ENCODE data around the gene PLEKHG5. TPM values are rescaled to one million over a fixed set of nuclear protein-coding genes. Genes with fewer than 3 reads are reported as not detected.

Gene PLEKHG5
- total RNA-seq, 2 experiments from 2014 or later, result 1.7 to 1.8 TPM

- no peak overlapping the region for H3K27ac Mint-ChIP-seq
- intact Hi-C loops (cut with micrococcal nuclease), result no loop called here
- no peaks in the 10 kb centered on the region for H3K36me3 Mint-ChIP-seq (ENCODE audit: low read depth)
- CTCF ChIA-PET, result interaction anchor here (0.6 kb wide), 1 partner anchor 302 kb away, joined by 4 read pairs; no protein-coding TSS in a partner anchor
- H3K9me3 Mint-ChIP-seq, result no peaks in the 10 kb centered on the region
- no peaks in the 10 kb centered on the region for H3K27me3 Mint-ChIP-seq (ENCODE audit: low read depth)
- H3K4me3 Mint-ChIP-seq, result no peak overlapping the region
- no peaks in the 10 kb centered on the region for H3K4me1 Mint-ChIP-seq (ENCODE audit: low read depth)
- no peak for DNase-seq
These were observed 17.3 kb upstream of the PLEKHG5 start for GRCh38 chr1:6508816-6509189.

GRCh38 chr1:6508154-6508815, 16.8 kb upstream of the PLEKHG5 start:
- no peaks in the 10 kb centered on the region for H3K4me1 Mint-ChIP-seq (ENCODE audit: low read depth)
- H3K9me3 Mint-ChIP-seq, result no peaks in the 10 kb centered on the region
- H3K27ac Mint-ChIP-seq, result no peak overlapping the region
- DNase-seq, result no peak
- CTCF ChIA-PET, result interaction anchor here (0.6 to 1.4 kb wide), 2 partner anchors 19 to 302 kb away, joined by 4 to 5 read pairs; no protein-coding TSS in a partner anchor
- intact Hi-C loops (cut with micrococcal nuclease), result no loop called here
- no peaks in the 10 kb centered on the region for H3K27me3 Mint-ChIP-seq (ENCODE audit: low read depth)
- no peaks in the 10 kb centered on the region for H3K36me3 Mint-ChIP-seq (ENCODE audit: low read depth)
- no peak overlapping the region for H3K4me3 Mint-ChIP-seq

GRCh38 chr1:6507461-6507911, 16.0 kb upstream of the PLEKHG5 start:
- intact Hi-C loops (cut with micrococcal nuclease), result no loop called here
- Mint-ChIP-seq H3K27me3 (ENCODE audit: low read depth) (no peaks in the 10 kb centered on the region), H3K4me3 (no peak overlapping the region), H3K4me1 (ENCODE audit: low read depth) (no peaks in the 10 kb centered on the region), H3K9me3 (no peaks in the 10 kb centered on the region), H3K27ac (no peak overlapping the region), H3K36me3 (ENCODE audit: low read depth) (no peaks in the 10 kb centered on the region)
- CTCF ChIA-PET, result interaction anchor here (1.4 kb wide), 2 partner anchors 18 to 21 kb away, joined by 3 to 5 read pairs; no protein-coding TSS in a partner anchor
- DNase-seq, result no peak

- H3K27ac Mint-ChIP-seq, result no peak overlapping the region
- H3K27me3 Mint-ChIP-seq (ENCODE audit: low read depth), result no peaks in the 10 kb centered on the region
- intact Hi-C loops (cut with micrococcal nuclease), result no loop called here
- CTCF ChIA-PET, result interaction anchor here (1.4 kb wide), 2 partner anchors 17 to 21 kb away, joined by 3 to 5 read pairs; no protein-coding TSS in a partner anchor
- no peaks in the 10 kb centered on the region for H3K4me1 Mint-ChIP-seq (ENCODE audit: low read depth)
- no peak for DNase-seq
- no peak overlapping the region for H3K4me3 Mint-ChIP-seq
- H3K36me3 Mint-ChIP-seq (ENCODE audit: low read depth), result no peaks in the 10 kb centered on the region
- H3K9me3 Mint-ChIP-seq, result no peaks in the 10 kb centered on the region
These were observed 15.6 kb upstream of the PLEKHG5 start for GRCh38 chr1:6507037-6507428.

GRCh38 chr1:6506210-6507036, 15.0 kb upstream of the PLEKHG5 start:
- Mint-ChIP-seq H3K27ac (no peak overlapping the region), H3K36me3 (ENCODE audit: low read depth) (no peaks in the 10 kb centered on the region), H3K27me3 (ENCODE audit: low read depth) (no peaks in the 10 kb centered on the region), H3K4me3 (no peak overlapping the region), H3K4me1 (ENCODE audit: low read depth) (no peaks in the 10 kb centered on the region), H3K9me3 (no peaks in the 10 kb centered on the region)
- intact Hi-C loops (cut with micrococcal nuclease), result no loop called here
- DNase-seq, result no peak
- CTCF ChIA-PET, result interaction anchor here (1.3 to 1.4 kb wide), 3 partner anchors 16 to 20 kb away, joined by 3 to 5 read pairs (median 3); no protein-coding TSS in a partner anchor

- no peak overlapping the region for H3K27ac Mint-ChIP-seq
- no peaks in the 10 kb centered on the region for H3K9me3 Mint-ChIP-seq
- CTCF ChIA-PET, result interaction anchor here (0.7 to 1.3 kb wide), 2 partner anchors 15 to 48 kb away, joined by 3 to 5 read pairs; no protein-coding TSS in a partner anchor
- no peaks in the 10 kb centered on the region for H3K27me3 Mint-ChIP-seq (ENCODE audit: low read depth)
- no peaks in the 10 kb centered on the region for H3K36me3 Mint-ChIP-seq (ENCODE audit: low read depth)
- no peaks in the 10 kb centered on the region for H3K4me1 Mint-ChIP-seq (ENCODE audit: low read depth)
- intact Hi-C loops (cut with micrococcal nuclease), result no loop called here
- no peak overlapping the region for H3K4me3 Mint-ChIP-seq
- DNase-seq, result no peak
These were observed 14.1 kb upstream of the PLEKHG5 start for GRCh38 chr1:6505367-6506209.

GRCh38 chr1:6504887-6505286, 13.4 kb upstream of the PLEKHG5 start:
- Mint-ChIP-seq H3K4me1 (ENCODE audit: low read depth) (no peaks in the 10 kb centered on the region), H3K4me3 (no peak overlapping the region), H3K27me3 (ENCODE audit: low read depth) (no peaks in the 10 kb centered on the region), H3K27ac (no peak overlapping the region), H3K9me3 (no peaks in the 10 kb centered on the region), H3K36me3 (ENCODE audit: low read depth) (no peaks in the 10 kb centered on the region)
- CTCF ChIA-PET, result interaction anchor here (0.7 kb wide), 1 partner anchor 48 kb away, joined by 5 read pairs; no protein-coding TSS in a partner anchor
- intact Hi-C loops (cut with micrococcal nuclease), result no loop called here
- DNase-seq, result no peak

GRCh38 chr1:6503884-6504602, 12.6 kb upstream of the PLEKHG5 start:
- no peak overlapping the region for H3K27ac Mint-ChIP-seq
- no peaks in the 10 kb centered on the region for H3K36me3 Mint-ChIP-seq (ENCODE audit: low read depth)
- H3K27me3 Mint-ChIP-seq (ENCODE audit: low read depth), result no peaks in the 10 kb centered on the region
- intact Hi-C loops (cut with micrococcal nuclease), result no loop called here
- CTCF ChIA-PET, result interaction anchor here (0.9 kb wide), 1 partner anchor 18 kb away, joined by 3 read pairs; no protein-coding TSS in a partner anchor
- no peaks in the 10 kb centered on the region for H3K9me3 Mint-ChIP-seq
- no peak for DNase-seq
- H3K4me3 Mint-ChIP-seq, result no peak overlapping the region
- H3K4me1 Mint-ChIP-seq (ENCODE audit: low read depth), result no peaks in the 10 kb centered on the region

- Mint-ChIP-seq H3K4me3 (no peak overlapping the region), H3K9me3 (no peaks in the 10 kb centered on the region), H3K27me3 (ENCODE audit: low read depth) (no peaks in the 10 kb centered on the region), H3K36me3 (ENCODE audit: low read depth) (no peaks in the 10 kb centered on the region), H3K27ac (no peak overlapping the region), H3K4me1 (ENCODE audit: low read depth) (peaks cover 8% of the 10 kb centered on the region)
- DNase-seq, result no peak
- intact Hi-C loops (cut with micrococcal nuclease), result no loop called here
- CTCF ChIA-PET, result interaction anchor here (1.2 to 1.9 kb wide), 2 partner anchors 11 to 21 kb away, joined by 3 to 8 read pairs; partner anchors contain the start of gene PLEKHG5
These were observed 10.8 kb upstream of the PLEKHG5 start for GRCh38 chr1:6502000-6502891.

- Mint-ChIP-seq H3K4me3 (no peak overlapping the region), H3K27ac (no peak overlapping the region), H3K27me3 (ENCODE audit: low read depth) (no peaks in the 10 kb centered on the region), H3K4me1 (ENCODE audit: low read depth) (peaks cover 12% of the 10 kb centered on the region), H3K36me3 (ENCODE audit: low read depth) (no peaks in the 10 kb centered on the region), H3K9me3 (no peaks in the 10 kb centered on the region)
- no peak for DNase-seq
- CTCF ChIA-PET, result no interaction called here
- intact Hi-C loops (cut with micrococcal nuclease), result no loop called here
These were observed 9.9 kb upstream of the PLEKHG5 start for GRCh38 chr1:6501279-6501813.

Data from activated naive CD4-positive, alpha-beta T cell treated with anti-CD3 and anti-CD28 coated beads for 36 hours (primary cell).